ENCODE results near the gene FMN1. TPM values are rescaled to one million over a fixed set of nuclear protein-coding genes. Genes with fewer than 3 reads are reported as not detected.

Gene FMN1
- polyA plus RNA-seq, 3 donors = 0.28 to 3.7 (median 0.34) TPM

DNA sequence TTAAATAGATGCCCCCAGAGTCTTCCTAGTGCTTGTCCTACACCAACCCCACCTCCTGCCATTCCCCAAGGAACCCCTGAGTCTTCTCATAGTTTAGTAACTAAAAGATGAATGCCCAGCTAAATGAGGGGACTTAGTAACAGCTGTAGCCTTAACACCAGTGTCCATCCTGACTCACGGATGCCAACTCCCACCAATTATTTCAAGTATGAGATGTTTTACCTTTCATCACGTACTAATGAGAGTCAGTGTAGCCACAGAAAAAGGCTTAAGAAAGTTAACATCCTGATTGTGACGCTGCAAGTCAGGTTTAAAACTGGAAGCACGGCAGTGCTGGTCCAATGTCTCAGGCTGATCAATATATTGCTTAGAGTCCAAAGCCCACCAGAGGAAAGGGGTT, 109.9 kb downstream of the FMN1 start:
- Histone ChIP-seq H3K4me1 (ENCODE audit: control insufficient read depth in 1 of 2, insufficient read depth in 2 of 2, low read length in 2 of 2) (peaks cover 0 to under 1% of the 10 kb centered on the region in 2 donors), H3K36me3 (replicated peaks in 1 of 2; ENCODE audit: control insufficient read depth in 1 of 2, insufficient read depth in 2 of 2, low read length in 2 of 2) (no peaks in the 10 kb centered on the region), H3K27ac (ENCODE audit: low read depth in 1 of 2, low read length in 2 of 2) (no peak overlapping the region), H3K4me3 (replicated peaks in 1 of 3; ENCODE audit: low read depth in 2 of 3, low read length in 3 of 3) (no peak overlapping the region), H4K20me1 (ENCODE audit: insufficient read depth, low read length) (no peaks in the 10 kb centered on the region), H3K9me3 (replicated peaks in 1 of 2; ENCODE audit: control insufficient read depth in 1 of 2, insufficient read depth in 1 of 2, low read length in 2 of 2) (no peaks in the 10 kb centered on the region), H3K27me3 (ENCODE audit: control insufficient read depth in 2 of 2, insufficient read depth in 2 of 2, low read length in 2 of 2) (no peaks in the 10 kb centered on the region), H2AFZ (ENCODE audit: insufficient read depth, low read depth, low read length, poor library complexity, severe bottlenecking) (no peak overlapping the region), H3K4me2 (replicated peaks; ENCODE audit: extremely low read depth, low read length, poor library complexity, severe bottlenecking) (no peak overlapping the region), H3K79me2 (ENCODE audit: insufficient read depth, low read length) (no peaks in the 10 kb centered on the region), H3K9ac (ENCODE audit: insufficient read depth, low read length, poor library complexity, severe bottlenecking) (no peak overlapping the region)
- H3K27me3 Mint-ChIP-seq (ENCODE audit: low read depth in 3 of 3) = peaks cover 0 to 1% (median 0%) of the 10 kb centered on the region in 3 donors
- H3K27ac Mint-ChIP-seq = no peak overlapping the region
- WGBS (ENCODE audit: insufficient coverage) = 100% methylated on average over 2 of the region's 4 CpGs
- no peak for DNase-seq
- TF ChIP-seq, protein P1, sequence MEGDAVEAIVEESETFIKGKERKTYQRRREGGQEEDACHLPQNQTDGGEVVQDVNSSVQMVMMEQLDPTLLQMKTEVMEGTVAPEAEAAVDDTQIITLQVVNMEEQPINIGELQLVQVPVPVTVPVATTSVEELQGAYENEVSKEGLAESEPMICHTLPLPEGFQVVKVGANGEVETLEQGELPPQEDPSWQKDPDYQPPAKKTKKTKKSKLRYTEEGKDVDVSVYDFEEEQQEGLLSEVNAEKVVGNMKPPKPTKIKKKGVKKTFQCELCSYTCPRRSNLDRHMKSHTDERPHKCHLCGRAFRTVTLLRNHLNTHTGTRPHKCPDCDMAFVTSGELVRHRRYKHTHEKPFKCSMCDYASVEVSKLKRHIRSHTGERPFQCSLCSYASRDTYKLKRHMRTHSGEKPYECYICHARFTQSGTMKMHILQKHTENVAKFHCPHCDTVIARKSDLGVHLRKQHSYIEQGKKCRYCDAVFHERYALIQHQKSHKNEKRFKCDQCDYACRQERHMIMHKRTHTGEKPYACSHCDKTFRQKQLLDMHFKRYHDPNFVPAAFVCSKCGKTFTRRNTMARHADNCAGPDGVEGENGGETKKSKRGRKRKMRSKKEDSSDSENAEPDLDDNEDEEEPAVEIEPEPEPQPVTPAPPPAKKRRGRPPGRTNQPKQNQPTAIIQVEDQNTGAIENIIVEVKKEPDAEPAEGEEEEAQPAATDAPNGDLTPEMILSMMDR (IDR thresholded peaks at IDR 0.05) = no peak
- no peaks in the 10 kb centered on the region for H3K9me3 Mint-ChIP-seq
- peaks cover 3% of the 10 kb centered on the region for H3K4me1 Mint-ChIP-seq
- peaks cover 5 to 7% of the 10 kb centered on the region in 2 donors for H3K36me3 Mint-ChIP-seq
- H3K4me3 Mint-ChIP-seq = no peak overlapping the region
- intact Hi-C loops (cut with micrococcal nuclease) = loop anchor here in 1 of 2 donors (5.0 kb wide), 1 partner anchor 618 kb away; no protein-coding TSS in a partner anchor

DNA sequence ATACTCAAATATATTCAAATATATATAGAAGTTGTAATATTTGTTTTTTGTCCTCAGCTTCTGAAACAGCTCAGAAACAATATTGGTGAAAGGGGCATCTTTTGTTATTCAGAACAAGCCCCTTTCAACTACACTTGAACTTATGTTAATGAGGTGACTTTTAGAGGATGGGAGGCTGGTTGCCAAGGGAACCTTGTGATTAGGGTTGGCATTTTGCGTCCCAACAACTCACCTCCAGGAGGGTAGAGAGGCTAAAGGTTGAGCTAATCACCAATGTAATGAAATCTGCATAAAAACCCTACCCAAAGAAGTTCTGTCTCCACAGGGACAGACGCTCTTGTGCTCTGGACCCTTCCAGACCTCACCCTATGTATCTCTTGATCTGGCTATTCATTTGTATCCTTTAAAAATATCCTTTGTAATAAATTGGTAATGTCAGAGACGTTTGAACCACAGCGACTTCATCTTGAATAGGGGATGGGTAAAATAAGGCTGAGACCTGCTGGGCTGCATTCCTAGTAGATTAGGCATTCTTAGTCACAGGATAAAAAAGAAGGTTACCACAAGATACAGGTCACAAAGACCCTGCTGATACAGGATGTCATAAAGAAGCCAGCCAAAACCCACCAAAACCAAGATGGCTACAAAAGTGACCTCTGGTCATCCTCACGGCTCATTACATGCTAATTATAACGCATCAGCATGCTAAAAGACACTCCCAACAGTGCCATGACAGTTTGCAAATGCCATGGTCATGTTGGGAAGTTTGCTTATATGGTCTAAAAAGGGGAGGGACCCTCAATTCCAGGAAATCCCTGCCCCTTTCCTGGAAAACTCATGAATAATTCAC, 111.1 kb downstream of the FMN1 start:
- TF ChIP-seq, protein P1 (IDR thresholded peaks at IDR 0.05) = no peak
- H3K9ac ChIP-seq (ENCODE audit: insufficient read depth, low read length, poor library complexity, severe bottlenecking) = no peak overlapping the region
- H3K27ac ChIP-seq (ENCODE audit: low read depth in 1 of 2, low read length in 2 of 2) = no peak overlapping the region
- H3K4me3 Mint-ChIP-seq = no peak overlapping the region
- H4K20me1 ChIP-seq (ENCODE audit: insufficient read depth, low read length) = no peaks in the 10 kb centered on the region
- no peak overlapping the region for H2AFZ ChIP-seq (ENCODE audit: insufficient read depth, low read depth, low read length, poor library complexity, severe bottlenecking)
- intact Hi-C loops (cut with micrococcal nuclease) = no loop called here
- H3K27ac Mint-ChIP-seq = no peak overlapping the region
- no peaks in the 10 kb centered on the region for H3K27me3 ChIP-seq (ENCODE audit: control insufficient read depth in 2 of 2, insufficient read depth in 2 of 2, low read length in 2 of 2)
- no CpG with 5 or more reads among the region's 6 CpGs for WGBS (ENCODE audit: insufficient coverage)
- H3K9me3 ChIP-seq (replicated peaks in 1 of 2; ENCODE audit: control insufficient read depth in 1 of 2, insufficient read depth in 1 of 2, low read length in 2 of 2) = no peaks in the 10 kb centered on the region
- H3K79me2 ChIP-seq (ENCODE audit: insufficient read depth, low read length) = no peaks in the 10 kb centered on the region
- peaks cover 0 to 1% (median 0%) of the 10 kb centered on the region in 3 donors for H3K27me3 Mint-ChIP-seq (ENCODE audit: low read depth in 3 of 3)
- H3K4me2 ChIP-seq (replicated peaks; ENCODE audit: extremely low read depth, low read length, poor library complexity, severe bottlenecking) = no peak overlapping the region
- H3K4me3 ChIP-seq (replicated peaks in 1 of 3; ENCODE audit: low read depth in 2 of 3, low read length in 3 of 3) = no peak overlapping the region
- H3K4me1 ChIP-seq (ENCODE audit: control insufficient read depth in 1 of 2, insufficient read depth in 2 of 2, low read length in 2 of 2) = no peaks in the 10 kb centered on the region
- H3K4me1 Mint-ChIP-seq = no peaks in the 10 kb centered on the region
- DNase-seq = no peak
- H3K9me3 Mint-ChIP-seq = no peaks in the 10 kb centered on the region
- no peaks in the 10 kb centered on the region for H3K36me3 ChIP-seq (replicated peaks in 1 of 2; ENCODE audit: control insufficient read depth in 1 of 2, insufficient read depth in 2 of 2, low read length in 2 of 2)
- peaks cover 5 to 7% of the 10 kb centered on the region in 2 donors for H3K36me3 Mint-ChIP-seq
